GM12878 (cell line): Measurements from ENCODE around the gene ATG5. TPM values are rescaled to one million over a fixed set of nuclear protein-coding genes. Genes with fewer than 3 reads are reported as not detected.
A peak's percentile ranks its signal among the peaks of the same experiment; 100 is the strongest.

ENCODE experiments used
- ATF2 ChIP-seq: IDR thresholded peaks from 2 replicates; pipeline ENCODE4 v1.6.1; 2012; ENCODE audit warnings: low read length, inconsistent platforms
- ATF7 ChIP-seq: fragments of 450-650 bp; IDR thresholded peaks from 2 replicates; pipeline ENCODE4 v1.6.1; 2016; ENCODE audit warnings: low read depth, mild to moderate bottlenecking
- CBX5 ChIP-seq: sonication (generic); IDR thresholded peaks from 2 replicates; pipeline ENCODE4 v1.6.1; 2016; ENCODE audit warnings: low read depth, moderate library complexity, mild to moderate bottlenecking, inconsistent platforms
- CEBPB ChIP-seq, 2 experiments: fragments of 150-350 bp in 1 of 2; IDR thresholded peaks; 2 replicates each; pipeline ENCODE4 v1.6.1; 2012 to 2014; ENCODE audit warnings: low read depth in 2 of 2, low read length in 2 of 2, borderline replicate concordance in 1 of 2, inconsistent platforms in 1 of 2
- MAX ChIP-seq: IDR thresholded peaks from 2 replicates; pipeline ENCODE4 v1.6.1; 2012; ENCODE audit warnings: low read depth, low read length, improper control_type of control experiment
- MEF2B ChIP-seq: fragments of 450-650 bp; IDR thresholded peaks from 2 replicates; pipeline ENCODE4 v1.6.1; 2018; ENCODE audit warnings: mild to moderate bottlenecking, moderate library complexity; ENCODE audit not compliant: partially characterized antibody, poor library complexity, severe bottlenecking
- NFYA ChIP-seq: IDR thresholded peaks from 2 replicates; pipeline ENCODE4 v1.6.1; 2011; ENCODE audit warnings: low read depth, mild to moderate bottlenecking, low read length, improper control_type of control experiment, borderline replicate concordance
- TCF7 ChIP-seq: IDR thresholded peaks from 2 replicates; pipeline ENCODE4 v1.6.1; 2014; ENCODE audit warnings: antibody characterized with exemption, borderline replicate concordance
- polyA plus RNA-seq, 11 experiments: library from polyadenylated mRNA; depleted of rRNA in 4 of 11; unstranded in 6 of 11; stranded (reverse) in 5 of 11; fragments of >200 nt; fragmentation: Nextera tagmentation in 4 of 11; fragmentation: Illumina TruSeq in 1 of 11; extraction: Ambion mirVana in 4 of 11; extraction: Trizol in 1 of 11; gene quantifications; 1 replicate in 1 of 11; 2 replicates in 10 of 11; pipeline versions ENCODE4 v1.2.1 to v1.2.3, GENCODE V29; 2011 to 2016; ENCODE audit warnings: inconsistent platforms in 2 of 11, missing spikeins in 2 of 11, low read depth in 1 of 11
- total RNA-seq, 4 experiments: library from RNA; depleted of rRNA in 3 of 4; stranded (reverse); fragments of >200 nt in 3 of 4; fragmentation: Illumina TruSeq in 1 of 4; extraction: Trizol in 1 of 4; gene quantifications; 2 replicates each; pipeline versions ENCODE4 v1.2.1 to v1.2.3, GENCODE V29; 2013 to 2021
- TF ChIP-seq, protein P1 (sequence below): IDR thresholded peaks from 2 replicates; pipeline ENCODE4 v1.6.1; 2012; ENCODE audit warnings: mild to moderate bottlenecking, low read depth, low read length

Gene ATG5
- total and polyA plus RNA-seq, 10 of the 15 experiments (the other 5 are each of a cell fraction or from before 2014, with no cell fraction given), result 12.9 to 51.8 (median 23.9) TPM

GRCh38 chr6:106141441-106142237 lies 183.9 kb downstream of the ATG5 start (continued):
- TF ChIP-seq MAX, result no peak
- 0 out of 2 replicates have a peak, but pooled peaks have one; percentile 46 for TF ChIP-seq CBX5
- no peak for TF ChIP-seq CEBPB (IDR thresholded peaks at IDR 0.05; ENCODE audit: borderline replicate concordance in 1 of 2, low read depth in 2 of 2, low read length in 2 of 2)
- TF ChIP-seq, protein P1, sequence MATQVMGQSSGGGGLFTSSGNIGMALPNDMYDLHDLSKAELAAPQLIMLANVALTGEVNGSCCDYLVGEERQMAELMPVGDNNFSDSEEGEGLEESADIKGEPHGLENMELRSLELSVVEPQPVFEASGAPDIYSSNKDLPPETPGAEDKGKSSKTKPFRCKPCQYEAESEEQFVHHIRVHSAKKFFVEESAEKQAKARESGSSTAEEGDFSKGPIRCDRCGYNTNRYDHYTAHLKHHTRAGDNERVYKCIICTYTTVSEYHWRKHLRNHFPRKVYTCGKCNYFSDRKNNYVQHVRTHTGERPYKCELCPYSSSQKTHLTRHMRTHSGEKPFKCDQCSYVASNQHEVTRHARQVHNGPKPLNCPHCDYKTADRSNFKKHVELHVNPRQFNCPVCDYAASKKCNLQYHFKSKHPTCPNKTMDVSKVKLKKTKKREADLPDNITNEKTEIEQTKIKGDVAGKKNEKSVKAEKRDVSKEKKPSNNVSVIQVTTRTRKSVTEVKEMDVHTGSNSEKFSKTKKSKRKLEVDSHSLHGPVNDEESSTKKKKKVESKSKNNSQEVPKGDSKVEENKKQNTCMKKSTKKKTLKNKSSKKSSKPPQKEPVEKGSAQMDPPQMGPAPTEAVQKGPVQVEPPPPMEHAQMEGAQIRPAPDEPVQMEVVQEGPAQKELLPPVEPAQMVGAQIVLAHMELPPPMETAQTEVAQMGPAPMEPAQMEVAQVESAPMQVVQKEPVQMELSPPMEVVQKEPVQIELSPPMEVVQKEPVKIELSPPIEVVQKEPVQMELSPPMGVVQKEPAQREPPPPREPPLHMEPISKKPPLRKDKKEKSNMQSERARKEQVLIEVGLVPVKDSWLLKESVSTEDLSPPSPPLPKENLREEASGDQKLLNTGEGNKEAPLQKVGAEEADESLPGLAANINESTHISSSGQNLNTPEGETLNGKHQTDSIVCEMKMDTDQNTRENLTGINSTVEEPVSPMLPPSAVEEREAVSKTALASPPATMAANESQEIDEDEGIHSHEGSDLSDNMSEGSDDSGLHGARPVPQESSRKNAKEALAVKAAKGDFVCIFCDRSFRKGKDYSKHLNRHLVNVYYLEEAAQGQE, result no peak
- peak; percentile 35; the same call in 1 of the 2 replicates for TF ChIP-seq ATF7
- TF ChIP-seq NFYA, result no peak
- 0 out of 2 replicates have a peak, but pooled peaks have one; percentile 51 for TF ChIP-seq ATF2
- TF ChIP-seq TCF7, result no peak
- peak; percentile 73 for TF ChIP-seq MEF2B
- TF ChIP-seq, all 136 proteins: peak for 39
